Measurements from ENCODE around the gene CLNK.

The CLNK gene

GRCh38 chr4:10554694-10555093 lies 129.9 kb downstream of the CLNK start:
- H3K9ac ChIP-seq (ENCODE audit: low read length) = no peak overlapping the region
- no peaks in the 10 kb centered on the region for H3K27me3 ChIP-seq (ENCODE audit: control insufficient read depth, insufficient read depth, low read length)
- H3K4me3 ChIP-seq (ENCODE audit: low read length) = no peak overlapping the region
- H3K9me3 ChIP-seq (ENCODE audit: control insufficient read depth, low read length) = no peaks in the 10 kb centered on the region
- no peaks in the 10 kb centered on the region for H3K36me3 ChIP-seq (ENCODE audit: control insufficient read depth, insufficient read depth, low read length)
- no peaks in the 10 kb centered on the region for H3K4me1 ChIP-seq (ENCODE audit: control insufficient read depth, insufficient read depth, low read length)

GRCh38 chr4:10554121-10554520 lies 130.4 kb downstream of the CLNK start:
- Histone ChIP-seq H3K4me3 (ENCODE audit: low read length) (no peak overlapping the region), H3K36me3 (ENCODE audit: control insufficient read depth, insufficient read depth, low read length) (no peaks in the 10 kb centered on the region), H3K9me3 (ENCODE audit: control insufficient read depth, low read length) (no peaks in the 10 kb centered on the region), H3K9ac (ENCODE audit: low read length) (no peak overlapping the region), H3K27me3 (ENCODE audit: control insufficient read depth, insufficient read depth, low read length) (no peaks in the 10 kb centered on the region), H3K4me1 (ENCODE audit: control insufficient read depth, insufficient read depth, low read length) (no peaks in the 10 kb centered on the region)

GRCh38 chr4:10552591-10553280 lies 131.8 kb downstream of the CLNK start:
- Histone ChIP-seq H3K4me3 (ENCODE audit: low read length) (no peak overlapping the region), H3K36me3 (ENCODE audit: control insufficient read depth, insufficient read depth, low read length) (no peaks in the 10 kb centered on the region), H3K9ac (ENCODE audit: low read length) (no peak overlapping the region), H3K9me3 (ENCODE audit: control insufficient read depth, low read length) (no peaks in the 10 kb centered on the region), H3K4me1 (ENCODE audit: control insufficient read depth, insufficient read depth, low read length) (no peaks in the 10 kb centered on the region), H3K27me3 (ENCODE audit: control insufficient read depth, insufficient read depth, low read length) (no peaks in the 10 kb centered on the region)

GRCh38 chr4:10535912-10536311 lies 148.7 kb downstream of the CLNK start:
- no peaks in the 10 kb centered on the region for H3K9me3 ChIP-seq (ENCODE audit: control insufficient read depth, low read length)
- H3K9ac ChIP-seq (ENCODE audit: low read length) = no peak overlapping the region
- no peaks in the 10 kb centered on the region for H3K27me3 ChIP-seq (ENCODE audit: control insufficient read depth, insufficient read depth, low read length)
- H3K4me1 ChIP-seq (ENCODE audit: control insufficient read depth, insufficient read depth, low read length) = no peaks in the 10 kb centered on the region
- H3K36me3 ChIP-seq (ENCODE audit: control insufficient read depth, insufficient read depth, low read length) = no peaks in the 10 kb centered on the region
- no peak overlapping the region for H3K4me3 ChIP-seq (ENCODE audit: low read length)

GRCh38 chr4:10534820-10535219 lies 149.7 kb downstream of the CLNK start:
- Histone ChIP-seq H3K27me3 (ENCODE audit: control insufficient read depth, insufficient read depth, low read length) (no peaks in the 10 kb centered on the region), H3K9ac (ENCODE audit: low read length) (no peak overlapping the region), H3K4me1 (ENCODE audit: control insufficient read depth, insufficient read depth, low read length) (peaks cover 10% of the 10 kb centered on the region), H3K4me3 (ENCODE audit: low read length) (no peak overlapping the region), H3K36me3 (ENCODE audit: control insufficient read depth, insufficient read depth, low read length) (no peaks in the 10 kb centered on the region), H3K9me3 (ENCODE audit: control insufficient read depth, low read length) (no peaks in the 10 kb centered on the region)

GRCh38 chr4:10532155-10532554 lies 152.4 kb downstream of the CLNK start:
- Histone ChIP-seq H3K27me3 (ENCODE audit: control insufficient read depth, insufficient read depth, low read length) (no peaks in the 10 kb centered on the region), H3K9ac (ENCODE audit: low read length) (no peak overlapping the region), H3K9me3 (ENCODE audit: control insufficient read depth, low read length) (no peaks in the 10 kb centered on the region), H3K36me3 (ENCODE audit: control insufficient read depth, insufficient read depth, low read length) (no peaks in the 10 kb centered on the region), H3K4me1 (ENCODE audit: control insufficient read depth, insufficient read depth, low read length) (peaks cover 10% of the 10 kb centered on the region), H3K4me3 (ENCODE audit: low read length) (no peak overlapping the region)

- Histone ChIP-seq H3K4me1 (ENCODE audit: control insufficient read depth, insufficient read depth, low read length) (peaks cover 10% of the 10 kb centered on the region), H3K9ac (ENCODE audit: low read length) (no peak overlapping the region), H3K27me3 (ENCODE audit: control insufficient read depth, insufficient read depth, low read length) (no peaks in the 10 kb centered on the region), H3K4me3 (ENCODE audit: low read length) (no peak overlapping the region), H3K9me3 (ENCODE audit: control insufficient read depth, low read length) (no peaks in the 10 kb centered on the region), H3K36me3 (ENCODE audit: control insufficient read depth, insufficient read depth, low read length) (no peaks in the 10 kb centered on the region)
These were observed 154.3 kb downstream of the CLNK start for GRCh38 chr4:10530137-10530786.

- no peaks in the 10 kb centered on the region for H3K9me3 ChIP-seq (ENCODE audit: control insufficient read depth, low read length)
- H3K36me3 ChIP-seq (ENCODE audit: control insufficient read depth, insufficient read depth, low read length) = no peaks in the 10 kb centered on the region
- peaks cover 10% of the 10 kb centered on the region for H3K4me1 ChIP-seq (ENCODE audit: control insufficient read depth, insufficient read depth, low read length)
- no peak overlapping the region for H3K4me3 ChIP-seq (ENCODE audit: low read length)
- no peaks in the 10 kb centered on the region for H3K27me3 ChIP-seq (ENCODE audit: control insufficient read depth, insufficient read depth, low read length)
- H3K9ac ChIP-seq (ENCODE audit: low read length) = no peak overlapping the region
These were observed 155.1 kb downstream of the CLNK start for GRCh38 chr4:10529291-10530136.

- Histone ChIP-seq H3K9me3 (ENCODE audit: control insufficient read depth, low read length) (no peaks in the 10 kb centered on the region), H3K36me3 (ENCODE audit: control insufficient read depth, insufficient read depth, low read length) (no peaks in the 10 kb centered on the region), H3K27me3 (ENCODE audit: control insufficient read depth, insufficient read depth, low read length) (no peaks in the 10 kb centered on the region), H3K4me3 (ENCODE audit: low read length) (no peak overlapping the region), H3K4me1 (ENCODE audit: control insufficient read depth, insufficient read depth, low read length) (peaks cover 10% of the 10 kb centered on the region), H3K9ac (ENCODE audit: low read length) (no peak overlapping the region)
These were observed 157.1 kb downstream of the CLNK start for GRCh38 chr4:10527438-10527837.

GRCh38 chr4:10526429-10527222 lies 157.9 kb downstream of the CLNK start:
- Histone ChIP-seq H3K27me3 (ENCODE audit: control insufficient read depth, insufficient read depth, low read length) (no peaks in the 10 kb centered on the region), H3K9ac (ENCODE audit: low read length) (no peak overlapping the region), H3K36me3 (ENCODE audit: control insufficient read depth, insufficient read depth, low read length) (no peaks in the 10 kb centered on the region), H3K4me1 (ENCODE audit: control insufficient read depth, insufficient read depth, low read length) (peaks cover 10% of the 10 kb centered on the region), H3K4me3 (ENCODE audit: low read length) (no peak overlapping the region), H3K9me3 (ENCODE audit: control insufficient read depth, low read length) (no peaks in the 10 kb centered on the region)

GRCh38 chr4:10524196-10524833 lies 160.3 kb downstream of the CLNK start:
- Histone ChIP-seq H3K9me3 (ENCODE audit: control insufficient read depth, low read length) (no peaks in the 10 kb centered on the region), H3K4me1 (ENCODE audit: control insufficient read depth, insufficient read depth, low read length) (no peaks in the 10 kb centered on the region), H3K9ac (ENCODE audit: low read length) (no peak overlapping the region), H3K4me3 (ENCODE audit: low read length) (no peak overlapping the region), H3K27me3 (ENCODE audit: control insufficient read depth, insufficient read depth, low read length) (no peaks in the 10 kb centered on the region), H3K36me3 (ENCODE audit: control insufficient read depth, insufficient read depth, low read length) (no peaks in the 10 kb centered on the region)
